ENCODE measurements around the gene METTL26.

The METTL26 gene

GRCh38 chr16:636206-637080 is at the start of gene METTL26:
Gene METTL26 (minus strand): TSS chr16:636305. CDS start chr16:636290, 15 bp downstream.
- DNase-seq (ENCODE audit: low read depth in 2 of 3, low spot score in 2 of 3), result peak; percentile 85 to 100 (median 100)

GRCh38 chr16:684961-685696 is 49.0 kb upstream of the METTL26 start:
- no peak for DNase-seq (ENCODE audit: low read depth in 2 of 3, low spot score in 2 of 3)

GRCh38 chr16:684071-684794 is 48.1 kb upstream of the METTL26 start, which contains the start of gene JMJD8:
Gene JMJD8 (minus strand): TSS chr16:684334. CDS start chr16:684319, 15 bp downstream.
- DNase-seq (ENCODE audit: low read depth in 2 of 3, low spot score in 2 of 3), result peak; percentile 90 to 96 (median 92)

- no peak for DNase-seq (ENCODE audit: low read depth in 2 of 3, low spot score in 2 of 3)
Measured at GRCh38 chr16:683396-684070, 47.4 kb upstream of the METTL26 start.

DNA sequence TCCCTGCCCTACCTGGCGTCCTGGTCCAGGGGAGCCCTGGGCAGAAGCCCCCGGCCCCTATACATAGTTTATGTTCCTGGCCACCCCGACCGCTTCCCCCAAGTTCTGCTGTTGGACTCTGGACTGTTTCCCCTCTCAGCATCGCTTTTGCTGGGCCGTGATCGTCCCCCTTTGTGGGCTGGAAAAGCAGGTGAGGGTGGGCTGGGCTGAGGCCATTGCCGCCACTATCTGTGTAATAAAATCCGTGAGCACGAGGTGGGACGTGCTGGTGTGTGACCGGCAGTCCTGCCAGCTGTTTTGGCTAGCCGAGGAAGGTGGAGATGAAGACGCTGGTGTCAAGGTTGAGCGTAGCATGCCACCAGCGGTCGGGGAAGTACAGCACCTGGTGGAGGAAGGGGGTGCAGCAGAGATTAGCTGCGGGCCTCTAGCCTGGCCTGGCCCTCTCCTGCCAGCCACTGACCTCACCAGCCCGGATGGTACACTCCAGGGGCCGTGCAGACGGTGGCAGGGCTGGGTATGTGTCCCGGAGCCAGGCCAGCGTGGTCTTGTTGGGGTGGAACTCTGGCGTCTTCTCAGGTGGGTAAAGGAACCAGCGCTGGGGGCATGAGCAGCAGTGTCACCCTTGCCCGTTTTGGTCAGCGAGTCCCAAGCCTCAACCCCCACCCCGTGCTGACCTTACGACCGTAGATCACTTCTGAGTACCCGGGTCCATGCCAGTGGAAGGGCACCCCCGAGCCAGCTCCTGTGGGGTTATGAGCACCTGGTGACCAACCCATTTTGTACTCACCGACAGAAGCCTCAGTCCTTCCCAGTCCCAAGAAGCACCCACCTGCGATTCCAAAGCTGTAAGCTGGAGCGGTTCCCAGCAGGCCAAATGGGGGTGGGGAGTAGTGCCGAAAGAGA is 46.6 kb upstream of the METTL26 start:
- DNase-seq (ENCODE audit: low read depth in 2 of 3, low spot score in 2 of 3), result no peak

- no peak for DNase-seq (ENCODE audit: low read depth in 2 of 3, low spot score in 2 of 3)
Measured at GRCh38 chr16:681746-682427, 45.8 kb upstream of the METTL26 start.

DNA sequence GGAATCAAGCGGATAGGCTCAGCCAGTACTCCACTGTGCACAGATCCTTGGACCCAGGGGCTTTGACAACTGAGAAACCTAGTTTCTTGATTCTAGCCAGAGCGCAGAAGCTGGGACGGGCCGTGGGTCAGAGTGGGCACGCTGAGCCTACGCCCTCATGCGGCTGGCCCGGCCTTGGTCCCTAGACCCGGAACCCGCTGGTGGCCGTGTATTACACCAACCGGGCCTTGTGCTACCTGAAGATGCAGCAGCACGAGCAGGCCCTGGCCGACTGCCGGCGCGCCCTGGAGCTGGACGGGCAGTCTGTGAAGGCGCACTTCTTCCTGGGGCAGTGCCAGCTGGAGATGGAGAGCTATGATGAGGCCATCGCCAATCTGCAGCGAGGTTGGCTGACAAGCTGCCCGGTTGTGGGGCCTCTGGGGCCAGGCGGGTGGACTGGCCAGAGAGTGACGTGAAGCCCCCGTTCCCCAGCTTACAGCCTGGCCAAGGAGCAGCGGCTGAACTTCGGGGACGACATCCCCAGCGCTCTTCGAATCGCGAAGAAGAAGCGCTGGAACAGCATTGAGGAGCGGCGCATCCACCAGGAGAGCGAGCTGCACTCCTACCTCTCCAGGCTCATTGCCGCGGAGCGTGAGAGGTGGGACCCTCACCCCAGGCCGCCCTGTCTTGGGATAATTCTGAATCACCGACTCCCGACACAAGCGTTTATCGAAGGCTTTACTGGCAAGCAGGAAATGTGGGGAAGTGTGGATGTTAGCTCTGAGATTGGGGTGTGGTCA is 45.1 kb upstream of the METTL26 start:
- no peak for DNase-seq (ENCODE audit: low read depth in 2 of 3, low spot score in 2 of 3)

GRCh38 chr16:680625-680945 is 44.5 kb upstream of the METTL26 start:
- no peak for DNase-seq (ENCODE audit: low read depth in 2 of 3, low spot score in 2 of 3)

DNA sequence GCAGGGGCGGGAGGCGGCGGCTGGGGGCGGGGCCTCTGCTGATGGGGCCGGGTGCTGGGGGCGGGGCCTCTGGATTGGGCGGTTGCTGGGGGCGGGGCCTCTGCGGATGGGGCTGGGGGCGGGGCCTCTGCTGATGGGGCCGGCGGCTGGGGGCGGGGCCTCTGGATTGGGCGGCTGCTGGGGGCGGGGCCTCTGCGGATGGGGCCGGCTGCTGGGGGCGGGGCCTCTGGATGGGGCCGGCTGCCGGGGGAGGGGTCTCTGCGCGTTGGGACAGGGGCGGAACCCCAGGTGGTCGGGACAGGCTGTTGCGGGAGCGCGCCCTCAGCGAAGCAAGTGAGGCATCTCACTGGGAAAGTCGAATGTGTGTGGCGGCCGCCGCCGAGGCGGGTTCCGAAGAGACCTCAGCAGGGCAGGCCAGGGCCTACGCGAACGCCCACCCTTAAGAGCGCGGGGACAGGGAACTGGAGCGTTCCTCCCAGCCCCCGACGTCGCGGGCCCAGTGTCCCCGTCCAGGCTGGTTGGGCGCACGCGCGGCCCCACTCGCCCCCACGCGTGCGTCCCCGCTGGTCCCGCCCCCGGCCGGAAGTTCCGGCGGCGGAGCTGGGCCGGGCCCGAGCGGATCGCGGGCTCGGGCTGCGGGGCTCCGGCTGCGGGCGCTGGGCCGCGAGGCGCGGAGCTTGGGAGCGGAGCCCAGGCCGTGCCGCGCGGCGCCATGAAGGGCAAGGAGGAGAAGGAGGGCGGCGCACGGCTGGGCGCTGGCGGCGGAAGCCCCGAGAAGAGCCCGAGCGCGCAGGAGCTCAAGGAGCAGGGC is 43.9 kb upstream of the METTL26 start, which contains the start of gene STUB1:
Gene STUB1 (plus strand): TSS at position 597 of the 811 bp plus-strand sequence. CDS start 116 bp downstream, at position 713.
- peak; percentile 77 to 81 (median 79) for DNase-seq (ENCODE audit: low read depth in 2 of 3, low spot score in 2 of 3)

DNA sequence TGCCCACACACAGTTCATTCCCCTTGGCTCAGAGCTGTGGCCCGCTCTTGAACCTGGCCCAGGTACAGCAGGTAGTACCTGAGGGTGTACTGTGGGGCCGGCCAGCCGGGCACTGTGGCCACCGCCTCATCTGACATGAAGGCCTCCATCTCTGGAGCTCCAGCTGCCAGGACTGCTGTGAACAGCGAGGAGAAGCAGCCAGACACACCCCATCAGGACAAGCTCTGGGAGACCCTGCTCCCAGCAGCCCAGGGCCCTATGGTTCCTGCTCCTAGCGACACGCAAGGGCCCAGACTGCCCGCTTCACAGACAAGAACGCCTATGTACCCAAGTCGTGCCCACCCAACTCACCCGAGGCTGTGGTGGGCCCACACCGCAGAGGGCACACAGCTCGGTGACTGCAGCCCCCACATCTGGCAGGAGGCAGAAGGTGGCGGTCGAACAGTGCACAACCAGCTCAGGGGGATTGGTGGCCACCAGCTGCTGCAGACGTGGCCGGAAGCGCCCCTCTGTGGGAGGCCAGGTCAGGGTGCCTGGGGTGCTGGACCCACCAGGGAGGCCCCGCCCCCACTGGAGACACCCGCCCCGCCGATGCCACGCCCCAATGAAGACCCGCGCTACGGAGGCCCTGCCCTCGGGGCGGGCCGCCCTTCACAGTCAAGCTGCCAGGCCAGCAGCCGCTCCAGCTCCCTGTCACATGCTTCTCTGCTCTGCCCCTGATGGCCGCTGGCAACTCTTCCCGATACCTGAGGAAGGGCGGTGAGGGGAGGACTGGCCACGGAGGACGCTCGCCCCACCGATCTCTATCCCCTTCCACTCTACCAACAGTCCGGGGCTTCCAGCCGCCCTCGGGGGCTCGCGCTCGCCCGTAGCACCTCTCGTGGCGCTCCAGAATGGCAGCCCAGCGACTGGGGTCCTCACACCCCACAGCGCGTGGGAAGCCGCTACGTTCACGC is 43.0 kb upstream of the METTL26 start:
- no peak for DNase-seq (ENCODE audit: low read depth in 2 of 3, low spot score in 2 of 3)

GRCh38 chr16:678209-678857 is 42.2 kb upstream of the METTL26 start:
- DNase-seq (ENCODE audit: low read depth in 2 of 3, low spot score in 2 of 3), result no peak

- no peak for DNase-seq (ENCODE audit: low read depth in 2 of 3, low spot score in 2 of 3)
Measured at GRCh38 chr16:677316-678190, 41.4 kb upstream of the METTL26 start.

DNA sequence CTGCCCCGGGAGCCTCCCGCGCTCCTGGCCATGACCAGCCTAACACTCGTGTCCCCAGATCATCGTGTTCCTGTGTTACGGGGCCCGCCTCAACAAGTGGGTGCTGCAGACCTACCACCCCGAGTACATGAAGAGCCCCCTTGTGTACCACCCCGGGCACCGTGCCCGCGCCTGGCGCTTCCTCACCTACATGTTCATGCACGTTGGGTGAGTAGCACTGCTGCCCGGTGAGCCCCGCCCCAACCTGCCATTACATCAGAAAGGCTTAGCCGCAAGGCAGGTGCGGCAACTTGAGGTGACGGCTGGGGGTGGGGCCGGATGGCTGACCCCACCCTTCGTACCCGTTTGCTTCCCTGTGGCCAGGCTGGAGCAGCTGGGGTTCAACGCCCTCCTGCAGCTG is 40.8 kb upstream of the METTL26 start:
- DNase-seq (ENCODE audit: low read depth in 2 of 3, low spot score in 2 of 3), result no peak

DNA sequence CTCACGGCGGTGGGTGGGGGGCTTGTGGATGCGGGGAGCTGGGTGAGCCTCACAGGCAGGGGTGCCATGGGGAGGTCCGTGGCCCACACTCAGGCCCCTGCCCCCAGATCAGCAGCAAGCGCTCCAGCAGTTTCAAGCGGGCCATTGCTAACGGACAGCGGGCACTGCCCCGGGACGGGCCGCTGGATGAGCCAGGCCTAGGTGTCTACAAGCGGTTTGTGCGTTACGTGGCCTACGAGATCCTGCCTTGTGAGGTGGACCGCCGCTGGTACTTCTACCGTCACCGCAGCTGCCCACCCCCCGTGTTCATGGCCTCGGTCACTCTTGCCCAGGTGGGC is 40.4 kb upstream of the METTL26 start:
- no peak for DNase-seq (ENCODE audit: low read depth in 2 of 3, low spot score in 2 of 3)

DNA sequence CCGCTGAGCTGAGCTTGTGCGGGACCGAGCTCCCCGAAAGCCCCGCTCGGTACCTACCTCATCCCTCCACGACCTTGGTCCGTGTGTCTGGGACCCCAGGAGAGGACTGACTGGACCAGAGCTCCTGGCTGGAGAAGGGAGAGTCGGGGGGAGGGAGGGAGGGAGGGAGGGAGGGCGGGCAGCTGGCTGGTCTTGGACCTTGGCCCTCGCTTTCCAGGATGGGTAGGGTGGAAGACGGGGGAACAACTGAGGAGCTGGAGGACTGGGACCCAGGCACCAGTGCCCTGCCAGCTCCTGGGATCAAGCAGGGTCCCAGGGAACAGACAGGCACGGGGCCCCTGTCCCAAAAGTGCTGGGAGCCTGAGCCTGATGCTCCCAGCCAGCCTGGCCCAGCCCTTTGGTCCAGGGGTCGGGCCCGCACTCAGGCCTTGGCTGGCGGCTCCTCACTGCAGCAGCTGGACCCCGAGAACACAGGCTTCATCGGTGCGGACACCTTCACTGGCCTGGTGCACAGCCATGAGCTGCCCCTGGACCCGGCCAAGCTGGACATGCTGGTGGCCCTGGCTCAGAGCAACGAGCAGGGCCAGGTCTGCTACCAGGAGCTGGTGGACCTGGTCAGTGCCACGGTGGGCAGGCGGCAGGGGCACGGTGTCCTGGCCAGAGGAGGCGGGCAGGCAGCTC is 39.9 kb upstream of the METTL26 start:
- no peak for DNase-seq (ENCODE audit: low read depth in 2 of 3, low spot score in 2 of 3)
